ENCODE data around the gene SSBP4.

- TF ChIP-seq, protein P1, sequence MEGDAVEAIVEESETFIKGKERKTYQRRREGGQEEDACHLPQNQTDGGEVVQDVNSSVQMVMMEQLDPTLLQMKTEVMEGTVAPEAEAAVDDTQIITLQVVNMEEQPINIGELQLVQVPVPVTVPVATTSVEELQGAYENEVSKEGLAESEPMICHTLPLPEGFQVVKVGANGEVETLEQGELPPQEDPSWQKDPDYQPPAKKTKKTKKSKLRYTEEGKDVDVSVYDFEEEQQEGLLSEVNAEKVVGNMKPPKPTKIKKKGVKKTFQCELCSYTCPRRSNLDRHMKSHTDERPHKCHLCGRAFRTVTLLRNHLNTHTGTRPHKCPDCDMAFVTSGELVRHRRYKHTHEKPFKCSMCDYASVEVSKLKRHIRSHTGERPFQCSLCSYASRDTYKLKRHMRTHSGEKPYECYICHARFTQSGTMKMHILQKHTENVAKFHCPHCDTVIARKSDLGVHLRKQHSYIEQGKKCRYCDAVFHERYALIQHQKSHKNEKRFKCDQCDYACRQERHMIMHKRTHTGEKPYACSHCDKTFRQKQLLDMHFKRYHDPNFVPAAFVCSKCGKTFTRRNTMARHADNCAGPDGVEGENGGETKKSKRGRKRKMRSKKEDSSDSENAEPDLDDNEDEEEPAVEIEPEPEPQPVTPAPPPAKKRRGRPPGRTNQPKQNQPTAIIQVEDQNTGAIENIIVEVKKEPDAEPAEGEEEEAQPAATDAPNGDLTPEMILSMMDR (conservative IDR thresholded peaks at IDR 0.05 in 1 of 2, IDR thresholded peaks at IDR 0.05 in 1 of 2; ENCODE audit: low read depth in 1 of 2, low read length in 2 of 2) = no peak
- TF ChIP-seq EZH2 (IDR thresholded peaks at IDR 0.05; ENCODE audit: low read length, missing control alignments) = no peak
Observed at GRCh38 chr19:18416778-18417249, 2.4 kb upstream of the SSBP4 start.
